Bronchial epithelial cell (primary cell): ENCODE data around the gene EOLA1. TPM values are rescaled to one million over a fixed set of nuclear protein-coding genes. Genes with fewer than 3 reads are reported as not detected.
A peak's percentile ranks its signal among the peaks of the same experiment; 100 is the strongest.
"Not testable (repeated sequence)": the region's sequence is repeated elsewhere in the genome, so short reads cannot be mapped to it uniquely, and the experiment has no call there.

ENCODE experiments used
- DNase-seq: peaks from one replicate; pipeline ENCODE4 v3.0.0-alpha.2; 2010; ENCODE audit warnings: low read depth
- FAIRE-seq: peaks from 2 replicates; lab custom pipeline; 2011; peaks lifted over from hg19 to GRCh38; lab: Jason Lieb, UNC
- H3K27me3 ChIP-seq: 2 replicates; pipeline ENCODE4 v1.5.1; 2011; ENCODE audit warnings: low read length; ENCODE audit not compliant: control insufficient read depth, insufficient read depth
- H3K36me3 ChIP-seq: 2 replicates; pipeline ENCODE4 v1.5.1; 2011; ENCODE audit warnings: low read length; ENCODE audit not compliant: control insufficient read depth, insufficient read depth
- H3K4me3 ChIP-seq: 2 replicates; pipeline ENCODE4 v1.5.1; 2011; ENCODE audit warnings: mild to moderate bottlenecking, low read depth, low read length, control low read depth
- total RNA-seq: library from RNA; depleted of rRNA; stranded (reverse); fragments of >200 nt; gene quantifications from 2 replicates; pipeline ENCODE4 v1.2.1, GENCODE V29; 2014
- TF ChIP-seq, protein P1 (sequence below): IDR thresholded peaks from 2 replicates; pipeline ENCODE4 v1.5.1; 2011; ENCODE audit warnings: mild to moderate bottlenecking, moderate library complexity, low read length, control low read depth, inconsistent platforms; ENCODE audit not compliant: insufficient read depth, severe bottlenecking

EOLA1 gene
- total RNA-seq, 1 donor from 2014 or later, result 19.5 TPM

DNA sequence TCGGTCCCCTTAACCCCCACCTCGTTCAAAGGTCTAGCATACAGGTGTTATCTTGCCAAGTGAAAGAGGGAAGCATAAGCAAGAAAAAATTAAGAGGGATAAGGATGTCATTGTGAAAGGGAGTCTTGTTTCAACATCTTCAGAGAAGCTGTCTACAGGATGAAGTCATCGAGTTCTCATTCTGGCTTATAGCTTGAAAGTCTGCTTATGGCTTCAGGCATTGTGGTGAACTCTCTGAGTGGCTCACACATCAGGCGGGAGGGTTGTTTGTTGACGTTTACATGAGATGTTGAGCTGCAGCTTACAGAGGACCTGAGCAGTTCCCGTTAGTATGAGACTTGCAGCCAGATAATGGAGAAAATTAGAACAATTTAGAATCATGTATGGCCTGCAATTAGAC is 29.9 kb downstream of the EOLA1 start:
- DNase-seq, result peak; percentile 85
- no peak for FAIRE-seq
- Histone ChIP-seq H3K27me3 (no peaks in the 10 kb centered on the region), H3K36me3 (no peaks in the 10 kb centered on the region), H3K4me3 (no peak overlapping the region)
- TF ChIP-seq, protein P1, sequence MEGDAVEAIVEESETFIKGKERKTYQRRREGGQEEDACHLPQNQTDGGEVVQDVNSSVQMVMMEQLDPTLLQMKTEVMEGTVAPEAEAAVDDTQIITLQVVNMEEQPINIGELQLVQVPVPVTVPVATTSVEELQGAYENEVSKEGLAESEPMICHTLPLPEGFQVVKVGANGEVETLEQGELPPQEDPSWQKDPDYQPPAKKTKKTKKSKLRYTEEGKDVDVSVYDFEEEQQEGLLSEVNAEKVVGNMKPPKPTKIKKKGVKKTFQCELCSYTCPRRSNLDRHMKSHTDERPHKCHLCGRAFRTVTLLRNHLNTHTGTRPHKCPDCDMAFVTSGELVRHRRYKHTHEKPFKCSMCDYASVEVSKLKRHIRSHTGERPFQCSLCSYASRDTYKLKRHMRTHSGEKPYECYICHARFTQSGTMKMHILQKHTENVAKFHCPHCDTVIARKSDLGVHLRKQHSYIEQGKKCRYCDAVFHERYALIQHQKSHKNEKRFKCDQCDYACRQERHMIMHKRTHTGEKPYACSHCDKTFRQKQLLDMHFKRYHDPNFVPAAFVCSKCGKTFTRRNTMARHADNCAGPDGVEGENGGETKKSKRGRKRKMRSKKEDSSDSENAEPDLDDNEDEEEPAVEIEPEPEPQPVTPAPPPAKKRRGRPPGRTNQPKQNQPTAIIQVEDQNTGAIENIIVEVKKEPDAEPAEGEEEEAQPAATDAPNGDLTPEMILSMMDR, result no peak

DNA sequence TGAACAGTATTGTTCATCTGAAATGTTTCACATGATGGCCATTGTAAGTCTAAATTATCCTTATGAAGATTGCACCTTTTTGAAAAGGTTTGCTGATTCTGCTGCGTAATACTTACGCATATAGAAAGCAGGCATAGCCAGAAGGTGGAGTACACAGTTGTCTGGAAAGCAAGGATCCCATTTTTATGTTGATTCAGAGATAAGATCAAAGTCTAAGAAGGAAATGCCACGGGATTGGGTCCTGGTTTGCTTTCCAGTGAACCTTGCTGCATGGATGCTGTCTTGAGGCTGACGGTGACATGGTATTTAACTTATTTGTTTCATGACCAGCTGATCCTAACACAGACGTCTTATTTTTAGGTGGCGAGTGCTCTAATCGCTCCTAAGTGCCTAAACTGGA is 31.0 kb downstream of the EOLA1 start:
- DNase-seq, result no peak
- Histone ChIP-seq H3K4me3 (no peak overlapping the region), H3K27me3 (no peaks in the 10 kb centered on the region), H3K36me3 (no peaks in the 10 kb centered on the region)
- TF ChIP-seq, protein P1, result no peak
- FAIRE-seq, result no peak

DNA sequence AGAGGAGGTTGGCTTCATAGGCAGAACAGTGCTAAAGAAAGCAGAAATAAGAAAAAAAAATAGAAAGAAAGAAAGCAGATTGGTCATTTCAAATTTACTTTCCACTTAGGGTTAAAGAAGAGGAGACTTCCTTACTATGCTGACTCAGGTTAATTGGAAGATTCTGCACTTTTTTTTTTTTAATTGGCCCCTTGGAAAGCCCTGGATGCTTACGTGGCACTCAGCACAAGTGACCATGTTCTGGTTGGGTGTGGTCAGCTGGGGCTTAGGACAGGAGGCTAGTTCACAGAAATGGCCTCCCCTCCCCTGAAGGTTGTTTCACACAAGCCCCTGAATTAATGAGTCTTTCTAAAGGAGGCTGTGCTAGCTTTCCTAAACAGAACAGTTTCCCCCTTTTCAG is 31.9 kb downstream of the EOLA1 start:
- DNase-seq (no peak), FAIRE-seq (no peak)
- Histone ChIP-seq H3K27me3 (no peaks in the 10 kb centered on the region), H3K4me3 (no peak overlapping the region), H3K36me3 (no peaks in the 10 kb centered on the region)
- TF ChIP-seq, protein P1, result no peak

DNA sequence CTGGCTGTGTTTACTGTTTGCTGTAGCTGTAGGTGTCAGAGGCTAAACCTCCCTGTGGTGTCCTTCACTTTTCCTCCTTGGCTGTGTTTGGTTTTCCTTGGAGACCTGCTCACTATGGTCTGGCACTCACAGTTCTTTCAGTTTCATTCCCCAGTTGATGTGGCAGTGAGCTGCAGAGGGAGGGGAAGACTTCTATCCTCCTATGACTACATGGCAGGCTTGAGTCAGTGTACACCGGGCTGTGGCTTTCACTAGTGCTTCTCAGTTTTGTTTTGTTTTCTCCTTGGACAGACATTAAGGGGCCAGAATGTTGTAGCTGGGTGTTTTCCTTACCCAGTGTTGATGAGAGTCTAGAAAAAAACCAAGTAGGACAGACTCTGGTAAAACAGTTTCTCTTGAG is 32.6 kb downstream of the EOLA1 start:
- H3K4me3 ChIP-seq, H3K27me3 ChIP-seq, DNase-seq, H3K36me3 ChIP-seq: not testable (repeated sequence)
- FAIRE-seq, result peak; percentile 93

DNA sequence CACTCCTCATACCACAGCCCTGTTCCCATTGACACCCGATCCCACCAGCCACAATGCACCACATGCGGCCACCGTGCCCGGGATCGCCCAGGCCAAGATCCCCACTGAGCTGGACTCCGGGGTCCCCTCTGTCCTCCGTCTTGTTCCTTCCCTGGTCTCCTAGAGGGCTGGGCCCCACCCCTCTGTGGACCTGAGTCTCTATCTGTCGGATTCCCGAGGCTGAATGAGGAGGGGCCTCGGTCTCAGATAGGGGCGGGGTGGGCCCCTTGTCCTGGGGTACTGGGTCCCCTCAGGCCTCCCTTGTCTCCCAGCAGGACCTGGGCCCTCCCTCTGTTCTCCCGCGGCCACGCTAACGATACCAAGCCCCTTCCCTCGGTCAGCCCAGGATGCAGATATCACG is 44.8 kb downstream of the EOLA1 start:
- not testable (repeated sequence) for FAIRE-seq, DNase-seq, H3K4me3 ChIP-seq, H3K27me3 ChIP-seq, H3K36me3 ChIP-seq

DNA sequence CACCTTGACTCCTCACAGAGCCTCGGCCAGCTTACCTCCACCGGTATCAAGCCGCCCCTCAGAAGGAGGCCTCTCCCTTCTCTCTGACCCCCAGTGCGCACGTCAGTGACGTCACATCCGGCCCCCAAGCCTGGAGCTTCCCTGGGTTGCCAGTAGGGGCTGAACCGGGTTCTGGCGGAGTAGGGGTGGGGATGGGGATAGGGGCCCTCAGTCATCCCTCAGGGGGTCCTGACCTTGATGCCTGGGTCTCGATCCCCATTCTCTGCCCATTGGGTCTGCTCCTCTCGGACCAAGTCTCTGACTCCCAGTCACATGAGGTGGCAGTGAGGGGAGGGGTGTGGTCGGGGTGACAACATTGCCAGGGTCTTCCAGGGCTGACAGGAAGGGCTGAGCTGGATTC is 46.5 kb downstream of the EOLA1 start, which contains the start of gene MAGEA9B:
Gene MAGEA9B, minus strand, starts transcription at position 101 of the 400 bp plus-strand sequence. CDS start 4,280 bp downstream, outside the sequence.
- not testable (repeated sequence) for H3K36me3 ChIP-seq, H3K4me3 ChIP-seq, H3K27me3 ChIP-seq, FAIRE-seq, DNase-seq

DNA sequence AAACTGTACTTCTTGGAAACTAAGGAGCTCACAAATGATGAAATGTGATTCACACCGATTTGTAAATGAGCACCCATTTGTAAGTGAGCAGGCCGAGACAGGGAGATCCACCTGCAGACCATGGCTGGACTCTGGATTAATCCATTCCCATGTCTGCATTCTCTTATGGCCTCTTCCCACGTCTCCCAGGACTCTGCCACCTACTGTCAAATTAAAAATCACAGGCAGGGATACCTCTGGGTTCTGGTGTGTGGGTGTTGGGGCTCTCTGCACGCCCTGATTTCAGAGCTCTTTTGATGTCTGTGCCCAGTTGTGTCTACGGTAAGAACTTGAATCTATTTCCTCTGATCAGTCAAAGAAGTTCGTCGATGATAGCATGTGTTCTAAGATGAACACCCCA is 50.2 kb downstream of the EOLA1 start:
- not testable (repeated sequence) for FAIRE-seq

DNA sequence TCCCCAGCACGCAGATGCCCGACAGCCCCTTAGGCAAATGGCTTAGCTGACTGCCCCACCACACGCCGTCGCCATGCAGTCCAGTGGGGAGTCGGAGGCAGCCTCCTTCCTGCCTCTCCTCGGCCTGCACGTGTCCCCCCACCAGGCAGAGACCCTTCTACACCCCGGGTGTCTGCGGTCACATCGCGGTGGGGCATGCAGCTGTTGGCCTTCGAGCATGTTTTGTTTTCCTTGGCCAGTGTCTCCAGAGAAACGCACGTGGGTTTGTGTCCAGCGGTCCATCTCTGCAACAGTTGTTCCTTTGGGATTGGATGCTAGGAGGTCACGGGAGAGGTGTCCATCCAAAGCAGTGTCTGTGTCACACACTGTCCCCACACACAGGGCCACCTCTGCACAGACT is 54.4 kb downstream of the EOLA1 start, which contains the start of gene HSFX2:
Gene HSFX2, minus strand, starts transcription at position 101 of the 400 bp plus-strand sequence. CDS start 614 bp downstream, outside the sequence.
- not testable (repeated sequence) for H3K4me3 ChIP-seq, DNase-seq, FAIRE-seq, H3K36me3 ChIP-seq, H3K27me3 ChIP-seq

More for the DNA sequence above, 50.2 kb downstream of the EOLA1 start:
- DNase-seq, H3K27me3 ChIP-seq, H3K4me3 ChIP-seq, H3K36me3 ChIP-seq: not testable (repeated sequence)

DNA sequence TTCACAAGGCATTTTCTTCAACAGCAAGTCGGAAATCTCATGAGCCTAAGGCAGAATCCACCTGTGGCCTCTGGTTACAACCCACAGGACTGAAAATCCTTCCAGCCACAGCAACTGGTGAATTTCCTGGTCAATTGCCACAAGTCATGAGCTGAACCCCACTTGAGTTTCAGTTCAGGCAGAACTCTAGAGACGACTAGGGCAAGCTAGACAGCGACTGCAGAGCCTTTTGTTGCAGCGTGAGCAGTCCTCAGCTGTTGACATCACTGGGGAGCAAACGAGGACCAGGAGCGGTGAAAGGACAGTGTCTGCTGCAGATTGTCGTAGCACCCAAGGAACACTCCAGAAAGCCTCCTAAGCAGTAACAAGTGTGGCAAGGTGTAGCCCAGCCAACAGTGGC is 55.1 kb downstream of the EOLA1 start:
- not testable (repeated sequence) for H3K27me3 ChIP-seq, H3K4me3 ChIP-seq, DNase-seq, FAIRE-seq, H3K36me3 ChIP-seq
